Measurements from ENCODE around the gene ATP13A5.

The ATP13A5 gene

GRCh38 chr3:193378706-193379105 lies at the start of gene ATP13A5:
TSS of gene ATP13A5 (minus strand) at chr3:193378753. CDS start at chr3:193378725, 28 bp downstream.
- DNase-seq, result no peak

GRCh38 chr3:193418576-193419373 lies 40.2 kb upstream of the ATP13A5 start:
- no peak for DNase-seq

GRCh38 chr3:193416629-193417028 lies 38.1 kb upstream of the ATP13A5 start:
- no peak for DNase-seq

GRCh38 chr3:193407688-193408087 lies 29.1 kb upstream of the ATP13A5 start:
- DNase-seq, result no peak

DNA sequence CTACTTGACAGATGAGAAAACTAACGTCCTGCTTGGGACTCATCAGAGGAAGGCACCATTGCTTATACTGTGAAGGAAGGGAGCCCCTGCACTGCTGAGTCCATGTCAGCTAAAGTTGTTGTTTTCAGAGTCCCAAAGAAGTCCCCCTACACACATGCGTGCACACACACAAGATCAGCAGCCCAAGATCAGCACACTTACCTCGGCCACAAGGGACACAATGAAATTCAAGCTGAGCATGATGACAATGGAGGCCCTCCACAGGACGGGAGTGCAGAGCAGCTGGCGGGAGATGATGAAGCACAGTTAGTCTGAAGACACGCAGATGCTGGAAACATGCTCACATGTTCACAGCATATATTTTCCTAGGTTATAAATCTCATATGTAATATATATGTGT lies 28.6 kb upstream of the ATP13A5 start:
- no peak for DNase-seq

DNA sequence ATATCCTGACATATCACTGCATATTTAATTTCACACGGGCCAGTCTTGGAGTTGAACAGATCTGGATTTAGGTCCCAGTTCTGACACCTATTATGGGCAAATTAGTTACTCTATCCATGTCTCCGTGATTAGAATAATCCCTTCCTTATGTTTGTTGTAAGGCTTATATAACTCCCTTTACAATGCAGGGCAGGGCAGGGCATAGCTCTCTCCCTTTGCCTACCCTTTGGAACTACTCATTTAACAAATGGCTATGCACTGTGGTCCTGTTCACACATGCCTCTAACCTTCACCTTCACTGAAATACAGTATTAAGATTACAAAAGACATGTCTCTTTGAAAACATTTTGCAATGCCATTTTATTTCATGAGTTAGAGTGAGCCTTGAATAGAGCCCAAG lies 24.8 kb upstream of the ATP13A5 start:
- DNase-seq, result no peak

- no peak for DNase-seq
Measured at GRCh38 chr3:193400304-193400703, 21.8 kb upstream of the ATP13A5 start.

- peak; percentile 33 for DNase-seq
Measured at GRCh38 chr3:193396451-193397244, 18.1 kb upstream of the ATP13A5 start.

- DNase-seq, result no peak
Measured at GRCh38 chr3:193391902-193392301, 13.3 kb upstream of the ATP13A5 start.

DNA sequence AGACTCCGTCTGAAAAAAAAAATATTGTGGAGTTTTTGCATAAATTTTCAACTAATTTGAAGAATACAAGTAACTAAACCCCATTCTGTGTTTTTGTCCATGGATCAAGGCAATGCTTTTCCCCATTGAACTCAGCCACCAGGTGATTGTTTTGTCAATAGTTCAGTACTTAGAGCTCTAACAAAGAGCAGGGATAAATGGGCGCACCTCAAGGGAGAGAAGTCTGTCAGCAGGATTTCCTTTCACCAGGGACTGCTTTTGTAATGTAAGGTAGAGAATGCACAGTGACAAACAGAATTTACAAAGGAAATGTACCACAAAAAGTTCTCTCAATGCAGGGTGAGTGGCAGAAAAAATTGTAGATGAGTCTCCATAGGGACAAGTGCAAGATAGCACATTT lies 10.8 kb upstream of the ATP13A5 start:
- DNase-seq, result no peak

GRCh38 chr3:193388361-193388760 lies 9.8 kb upstream of the ATP13A5 start:
- DNase-seq, result no peak

GRCh38 chr3:193387596-193387995 lies 9.0 kb upstream of the ATP13A5 start:
- no peak for DNase-seq

DNA sequence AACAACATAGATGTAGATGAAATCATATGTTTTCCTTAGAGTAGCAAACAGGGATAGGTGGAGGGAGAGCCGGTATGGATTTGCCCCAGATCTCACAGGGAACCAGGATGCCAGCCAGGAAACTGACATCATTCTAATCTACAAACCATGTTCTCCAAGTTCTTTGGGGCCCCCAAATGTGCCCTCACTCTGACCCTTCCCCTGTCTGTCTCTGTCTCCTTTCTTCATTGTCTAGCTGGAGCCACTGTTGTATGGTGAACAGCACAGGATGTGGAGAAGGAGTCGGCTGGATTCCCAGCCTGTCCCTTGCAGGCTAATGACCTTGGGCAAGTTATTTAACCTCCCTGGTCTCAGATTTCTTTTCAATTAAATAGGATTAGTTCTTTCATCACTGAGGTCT lies 962 bp downstream of the ATP13A5 start:
- DNase-seq, result no peak

DNA sequence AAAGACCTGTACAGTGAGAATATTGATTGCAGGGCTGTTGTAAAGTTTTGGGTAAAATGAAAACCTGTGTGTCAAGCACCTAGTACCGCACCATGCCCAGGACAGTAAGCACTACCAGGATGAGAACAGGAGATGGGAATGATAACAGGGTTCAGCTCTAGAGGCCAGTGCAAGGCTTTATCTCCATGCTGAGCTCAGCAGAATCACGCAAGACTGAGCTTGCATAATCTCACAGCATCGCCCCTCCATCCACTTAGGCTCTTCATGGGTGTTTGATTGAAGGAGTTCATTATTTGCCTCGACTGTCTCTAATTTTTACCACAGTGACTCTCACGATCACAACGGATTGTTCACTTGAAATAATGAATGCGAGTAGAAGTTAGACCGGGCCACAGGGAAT lies 2.9 kb downstream of the ATP13A5 start:
- no peak for DNase-seq

- no peak for DNase-seq
Measured at GRCh38 chr3:193372783-193373182, 5.8 kb downstream of the ATP13A5 start.

DNA sequence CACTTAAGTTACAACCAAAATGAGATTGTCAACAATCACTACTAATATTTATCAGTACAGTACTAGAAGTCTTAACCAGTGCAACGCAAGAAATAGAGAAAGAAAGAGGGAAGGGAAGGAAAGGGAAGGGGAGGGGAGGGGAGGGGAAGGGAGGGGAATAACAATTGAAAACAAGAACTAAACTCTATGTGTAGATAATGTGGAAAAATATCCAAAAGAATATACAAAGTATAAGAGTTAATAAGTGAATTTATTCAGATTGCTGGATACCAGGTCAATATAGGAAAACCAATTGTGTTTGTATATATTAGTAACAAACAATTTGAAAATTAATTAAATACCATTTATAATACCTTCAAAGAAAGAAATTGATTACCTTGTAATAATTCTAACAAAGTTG lies 10.7 kb downstream of the ATP13A5 start:
- DNase-seq, result no peak

DNA sequence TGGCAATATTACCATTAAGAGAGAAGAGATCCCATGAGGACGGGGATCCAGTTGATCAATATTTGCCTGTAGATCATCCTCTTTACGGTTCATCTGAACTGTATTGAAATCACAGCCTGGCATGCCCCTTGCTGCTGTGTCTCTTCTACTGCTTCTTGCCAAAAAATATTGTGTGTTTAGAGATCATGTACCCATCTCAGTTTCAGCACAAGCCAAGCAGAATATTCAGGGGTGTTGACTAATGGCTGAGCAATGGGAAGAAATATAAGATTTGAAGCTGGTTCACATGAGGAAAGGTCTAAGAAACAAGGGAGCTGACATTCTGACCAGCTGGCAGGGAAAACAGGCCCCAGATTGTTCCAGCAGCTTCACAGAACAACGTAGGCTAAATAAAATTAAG lies 21.3 kb downstream of the ATP13A5 start:
- no peak for DNase-seq

- no peak for DNase-seq
Measured at GRCh38 chr3:193354423-193354822, 24.1 kb downstream of the ATP13A5 start.

- no peak for DNase-seq
Measured at GRCh38 chr3:193350744-193351143, 27.8 kb downstream of the ATP13A5 start.

DNA sequence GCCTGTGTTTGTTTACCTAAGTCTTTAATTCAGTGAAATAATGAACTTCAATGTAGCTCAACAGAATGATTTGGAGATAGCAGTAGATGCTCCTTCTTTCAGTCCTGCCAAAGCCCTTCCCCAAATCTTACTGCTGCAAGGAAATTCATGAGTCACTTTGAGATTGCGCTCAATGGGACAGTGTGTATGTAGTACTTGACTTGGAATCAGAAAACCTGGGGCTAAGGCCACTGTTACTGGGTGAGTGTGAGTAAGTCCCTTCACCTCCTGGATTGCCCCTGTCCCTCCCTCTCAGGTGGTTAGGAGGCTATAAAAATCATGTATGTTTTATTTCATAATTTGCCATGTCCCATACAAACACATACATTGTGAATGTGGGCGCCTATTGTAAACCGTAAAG lies 29.9 kb downstream of the ATP13A5 start:
- DNase-seq, result no peak

- DNase-seq, result no peak
Measured at GRCh38 chr3:193347521-193348501, 30.7 kb downstream of the ATP13A5 start.

DNA sequence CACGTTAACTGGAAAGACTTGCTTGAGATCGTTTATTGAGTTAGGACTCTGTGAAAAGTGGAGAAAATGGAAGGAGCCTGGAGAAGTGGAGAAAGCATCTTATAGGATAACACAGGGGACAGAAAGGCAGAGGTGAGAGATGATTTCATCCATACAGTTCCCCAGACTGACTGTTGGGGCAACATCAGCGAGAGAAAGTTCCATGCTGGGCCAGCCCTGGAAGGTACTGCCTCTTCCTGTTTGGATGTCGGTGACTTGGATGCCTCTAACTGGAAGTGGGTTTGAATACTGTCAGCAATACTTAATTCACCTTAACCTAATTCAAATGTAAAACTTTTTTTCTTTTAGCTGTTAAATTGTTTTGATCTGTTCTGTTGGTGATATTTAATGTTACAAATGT lies 32.3 kb downstream of the ATP13A5 start:
- DNase-seq, result no peak

GRCh38 chr3:193345431-193345830 lies 33.1 kb downstream of the ATP13A5 start:
- DNase-seq, result no peak

Data from MV-4-11 (cell line).